GM15510 (cell line): ENCODE results near the gene RFX4.

Experiments used
- POLR2A ChIP-seq: IDR thresholded peaks from 3 replicates; pipeline ENCODE4 v1.6.1; 2011; ENCODE audit warnings: borderline replicate concordance; ENCODE audit not compliant: insufficient read length; ENCODE audit errors: extremely low read depth

The RFX4 gene

DNA sequence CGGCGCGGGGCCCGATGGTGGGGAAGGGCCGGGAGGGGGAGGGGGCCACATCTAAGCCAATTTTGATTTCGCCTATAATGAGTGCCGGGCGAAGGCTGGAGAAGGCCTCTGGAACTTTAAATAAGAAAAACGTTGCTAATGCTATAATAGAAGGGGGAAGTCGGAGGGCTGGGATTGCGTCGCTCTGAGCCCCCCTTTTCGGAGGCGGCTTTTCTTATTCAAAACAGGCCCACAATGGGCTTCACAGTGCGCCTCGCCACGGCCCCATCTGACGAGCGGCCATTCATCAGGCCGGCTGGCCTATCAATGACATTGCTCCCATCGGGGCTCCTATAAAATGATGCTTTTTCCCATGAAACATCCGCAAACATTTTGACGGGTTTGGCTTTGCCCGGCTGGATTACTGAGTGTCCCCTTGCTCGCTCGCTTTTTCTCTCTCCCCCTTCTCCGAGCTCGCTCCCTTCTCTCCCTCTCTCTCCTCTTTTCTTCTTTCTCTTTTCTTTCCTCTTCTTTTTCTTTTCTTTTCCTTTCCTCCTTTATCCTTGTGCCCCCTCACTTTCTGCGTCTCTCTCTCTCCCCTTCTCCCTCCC, at the start of gene RFX4:
Gene RFX4, plus strand, starts transcription at position 364 of the 590 bp plus-strand sequence. CDS start 317 bp downstream, outside the sequence.
- no peak for TF ChIP-seq POLR2A

DNA sequence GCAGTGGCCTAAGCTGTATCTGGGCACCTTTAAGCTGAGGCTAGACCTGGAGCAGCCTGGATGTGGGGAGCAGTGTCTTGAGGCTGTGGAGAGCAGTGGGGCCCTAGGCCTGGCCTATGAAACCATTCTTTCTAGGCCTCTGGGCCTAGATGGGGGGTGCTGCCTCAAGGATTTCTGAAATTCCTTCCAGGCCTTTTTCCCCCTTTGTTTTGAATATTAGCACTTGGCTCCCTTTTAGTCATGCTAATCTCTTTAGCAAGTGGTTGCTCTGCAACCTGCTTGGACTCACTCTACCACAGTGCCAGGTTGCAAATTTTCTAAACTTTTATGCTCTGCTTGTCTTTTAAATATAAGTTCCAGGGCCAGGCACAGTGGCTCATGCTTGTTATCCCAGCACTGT, 41.6 kb upstream of the RFX4 start:
- TF ChIP-seq POLR2A: no peak

DNA sequence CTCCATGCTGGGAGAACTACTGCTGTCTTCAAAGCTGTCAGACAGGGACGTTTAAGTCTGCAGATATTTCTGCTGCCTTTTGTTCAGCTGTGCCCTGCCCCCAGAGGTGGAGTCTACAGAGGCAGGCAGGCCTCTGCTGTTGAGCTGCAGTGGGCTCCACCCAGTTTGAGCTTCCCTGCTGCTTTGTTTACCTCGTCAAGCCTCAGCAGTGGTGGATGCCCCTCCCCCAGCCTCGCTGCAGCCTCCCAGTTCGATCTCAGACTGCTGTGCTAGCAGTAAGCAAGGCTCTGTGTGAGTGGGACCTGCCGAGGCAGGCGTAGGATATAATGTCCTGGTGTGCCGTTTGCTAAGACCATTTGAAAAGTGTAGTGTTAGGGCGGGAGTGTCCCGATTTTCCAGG, 31.4 kb upstream of the RFX4 start:
- TF ChIP-seq POLR2A: no peak

DNA sequence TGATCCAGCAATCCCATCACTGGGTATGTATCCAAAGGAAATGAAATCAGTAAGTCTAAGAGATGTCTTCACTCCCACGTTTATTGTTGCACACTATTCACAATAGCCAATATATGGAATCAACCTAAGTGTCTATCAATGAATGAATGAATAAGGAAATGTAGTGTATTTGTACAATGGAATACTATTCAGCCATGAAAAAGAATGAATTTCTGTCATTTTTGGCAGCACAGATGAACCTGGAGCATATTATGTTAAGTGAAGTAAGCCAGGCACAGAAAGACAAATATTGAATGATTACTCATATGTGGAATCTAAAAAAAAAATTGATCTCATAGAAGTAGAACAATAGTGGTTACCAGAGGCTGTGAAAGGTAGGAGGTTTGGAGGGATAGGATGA, 30.6 kb upstream of the RFX4 start:
- no peak for TF ChIP-seq POLR2A

DNA sequence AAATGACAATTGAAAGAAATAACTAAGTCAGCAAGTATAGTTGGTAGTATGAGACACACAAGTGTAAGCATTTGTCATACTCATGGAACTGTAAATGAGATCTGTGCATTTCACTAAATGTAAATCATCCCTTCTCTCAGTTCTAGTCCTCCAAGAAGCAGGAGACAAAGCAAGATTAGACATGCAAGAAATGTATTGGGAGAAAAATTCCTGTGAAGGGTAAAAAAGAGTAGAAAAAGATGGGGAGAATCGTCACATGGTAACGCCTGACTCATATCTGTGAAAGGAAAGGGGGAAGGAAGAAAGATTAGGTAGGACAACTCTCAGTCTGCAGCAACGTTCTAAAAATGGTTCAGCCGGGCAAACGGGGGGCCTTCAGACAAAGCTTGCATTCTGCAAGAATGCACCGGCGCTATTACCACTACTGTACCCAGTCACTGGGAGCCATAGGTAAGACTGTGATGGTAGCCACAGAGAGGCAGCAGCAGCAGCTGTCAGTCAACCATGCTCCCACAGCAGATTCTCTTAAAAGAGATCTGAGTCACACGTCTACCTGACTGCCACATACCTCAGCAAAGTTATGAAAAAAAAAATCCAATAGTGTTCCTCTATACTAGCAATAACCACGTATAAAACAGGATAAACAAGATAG, 18.0 kb upstream of the RFX4 start:
- no peak for TF ChIP-seq POLR2A

DNA sequence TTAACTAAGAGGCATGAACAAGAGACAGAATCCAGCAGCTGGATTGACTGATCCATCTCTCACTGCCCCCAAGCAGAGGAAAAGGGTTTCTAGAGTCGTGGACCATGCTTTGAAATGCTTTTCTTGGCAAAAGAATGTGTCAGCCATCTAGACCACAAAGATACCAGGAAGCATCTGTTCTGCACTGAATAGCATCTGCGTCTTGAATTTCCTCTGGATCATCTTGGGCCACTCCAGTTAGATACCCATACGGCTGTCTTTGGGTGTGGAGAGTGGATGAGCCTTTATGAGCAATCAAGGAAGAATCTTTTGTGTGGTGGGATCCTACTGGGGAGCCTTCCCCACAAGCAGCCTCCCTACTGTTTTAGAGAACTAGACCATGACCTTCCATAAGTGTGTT, 16.0 kb upstream of the RFX4 start:
- TF ChIP-seq POLR2A: no peak

DNA sequence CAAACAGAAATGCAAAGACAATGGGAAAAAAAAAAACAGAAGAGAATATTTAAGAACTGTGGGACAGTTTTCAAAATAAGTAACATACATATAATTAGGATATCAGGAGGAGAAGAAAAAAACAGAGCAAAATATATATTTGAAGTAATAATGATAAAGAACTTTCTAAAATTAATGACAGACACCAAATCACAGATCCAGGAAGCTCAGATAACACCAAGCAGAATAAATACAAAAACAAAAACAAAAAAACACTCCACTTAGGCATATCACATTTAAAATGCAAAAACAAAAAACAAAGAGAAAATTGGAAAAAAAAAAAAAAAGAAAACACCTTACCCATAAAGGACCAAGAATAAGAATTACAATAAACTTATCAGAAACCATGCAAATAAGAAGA, 9.6 kb upstream of the RFX4 start:
- TF ChIP-seq POLR2A: no peak

DNA sequence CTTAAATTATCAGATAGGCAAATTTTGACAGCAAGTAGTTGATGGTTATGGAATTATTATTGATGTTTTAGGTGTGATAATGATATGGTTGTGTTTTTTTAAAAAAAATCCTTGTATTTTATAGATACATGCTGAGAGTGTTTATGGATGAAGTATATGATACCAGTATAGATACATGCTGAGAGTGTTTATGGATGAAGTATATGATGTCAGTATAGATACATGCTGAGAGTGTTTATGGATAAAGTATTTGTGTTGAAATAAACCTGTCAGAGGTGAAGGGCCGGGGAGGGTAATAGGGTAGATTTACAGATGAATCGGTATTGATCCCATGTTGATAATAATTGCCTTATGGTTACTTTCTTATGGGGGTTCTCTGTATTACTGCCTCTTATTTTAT, 6.0 kb upstream of the RFX4 start:
- TF ChIP-seq POLR2A: no peak

DNA sequence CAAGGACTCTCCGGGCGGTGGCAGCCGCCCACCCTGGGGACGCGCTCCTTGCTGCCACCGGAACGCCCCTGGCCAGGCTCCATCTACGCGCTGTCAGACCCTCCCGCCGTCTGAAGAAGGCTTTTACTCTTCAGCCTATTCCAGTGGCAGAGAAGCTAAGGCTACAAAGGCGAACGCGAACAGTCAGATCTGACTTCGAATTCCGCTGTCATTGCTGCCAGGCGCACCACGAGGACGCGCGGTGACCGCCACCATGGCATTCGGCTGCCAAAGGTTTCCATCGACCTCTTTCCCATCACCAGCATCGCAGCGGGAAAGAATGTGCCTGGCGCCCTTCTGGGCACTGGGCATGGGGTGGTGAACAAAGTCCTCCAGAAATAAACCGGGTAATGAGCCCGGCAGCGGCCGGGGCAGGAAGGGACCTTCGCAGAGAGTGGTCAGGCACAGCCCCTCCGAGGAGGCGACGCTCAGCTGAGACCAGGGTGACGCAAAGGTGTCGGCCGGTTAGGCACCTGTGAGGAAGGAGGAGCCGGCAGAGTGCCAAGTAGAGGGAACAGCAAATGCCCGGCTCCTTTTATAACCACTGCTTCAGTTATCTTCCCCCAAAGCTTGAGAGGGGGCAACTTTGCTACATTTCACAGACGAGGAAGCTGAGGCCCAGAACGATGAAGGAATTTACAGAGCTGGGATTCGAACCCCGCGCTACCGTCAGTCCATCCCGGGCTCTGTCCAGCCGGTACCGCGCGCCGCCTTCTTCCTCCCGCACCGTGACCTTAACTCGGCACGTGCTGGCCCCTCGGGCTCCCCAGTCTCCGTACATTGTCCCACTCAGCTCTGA, 1.9 kb upstream of the RFX4 start:
- no peak for TF ChIP-seq POLR2A

DNA sequence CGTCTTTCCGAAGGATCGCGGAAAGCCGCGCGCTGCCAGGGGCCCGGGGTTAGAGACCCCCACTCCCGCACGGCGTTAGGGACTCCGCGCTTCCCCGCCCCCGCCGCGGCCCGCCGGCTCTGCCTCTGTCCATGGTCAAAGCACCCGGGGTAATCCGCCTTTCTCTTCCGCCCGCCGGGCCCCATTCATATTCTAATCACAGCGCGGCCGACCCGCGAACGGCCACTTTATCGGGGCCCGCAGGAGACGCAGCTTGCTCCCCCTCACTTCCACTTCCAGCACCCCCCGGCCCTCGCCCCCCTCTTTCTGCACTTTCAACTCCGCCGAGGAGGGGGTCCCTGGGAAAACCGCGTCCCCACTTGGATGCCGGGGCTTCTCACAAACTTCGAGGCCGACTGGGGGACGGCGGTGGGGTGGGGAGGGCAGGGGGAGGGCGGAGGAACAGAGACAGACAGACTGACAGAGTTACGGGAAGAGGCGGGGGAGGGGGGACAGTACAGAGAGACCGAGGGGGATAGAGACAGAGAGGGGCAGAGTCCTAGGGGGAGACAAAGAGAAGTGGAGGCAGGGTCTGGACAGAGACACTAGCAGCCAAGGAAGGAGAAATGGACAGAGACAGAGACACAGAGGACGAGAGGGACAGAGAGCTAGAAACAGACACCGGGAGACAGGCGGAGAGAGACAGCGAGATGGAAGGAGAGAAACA, 1.1 kb upstream of the RFX4 start:
- TF ChIP-seq POLR2A: no peak

DNA sequence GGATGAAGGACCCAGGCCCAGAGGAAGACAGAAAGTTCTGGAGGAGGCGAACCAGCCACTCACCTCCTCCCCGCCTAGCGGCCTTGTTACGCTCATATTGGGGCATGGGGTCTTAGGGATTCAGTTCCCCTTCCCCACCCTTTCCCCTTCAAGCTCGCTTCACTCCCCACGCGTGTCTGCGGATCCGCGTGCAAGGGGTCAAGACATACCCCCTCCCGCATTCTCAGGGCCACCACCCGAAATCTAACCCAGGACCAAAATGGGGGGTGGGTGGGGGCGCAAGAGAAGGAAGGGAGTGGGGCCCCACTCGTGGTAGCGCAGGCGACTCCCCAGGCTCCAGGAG, 584 bp upstream of the RFX4 start:
- TF ChIP-seq POLR2A: no peak

DNA sequence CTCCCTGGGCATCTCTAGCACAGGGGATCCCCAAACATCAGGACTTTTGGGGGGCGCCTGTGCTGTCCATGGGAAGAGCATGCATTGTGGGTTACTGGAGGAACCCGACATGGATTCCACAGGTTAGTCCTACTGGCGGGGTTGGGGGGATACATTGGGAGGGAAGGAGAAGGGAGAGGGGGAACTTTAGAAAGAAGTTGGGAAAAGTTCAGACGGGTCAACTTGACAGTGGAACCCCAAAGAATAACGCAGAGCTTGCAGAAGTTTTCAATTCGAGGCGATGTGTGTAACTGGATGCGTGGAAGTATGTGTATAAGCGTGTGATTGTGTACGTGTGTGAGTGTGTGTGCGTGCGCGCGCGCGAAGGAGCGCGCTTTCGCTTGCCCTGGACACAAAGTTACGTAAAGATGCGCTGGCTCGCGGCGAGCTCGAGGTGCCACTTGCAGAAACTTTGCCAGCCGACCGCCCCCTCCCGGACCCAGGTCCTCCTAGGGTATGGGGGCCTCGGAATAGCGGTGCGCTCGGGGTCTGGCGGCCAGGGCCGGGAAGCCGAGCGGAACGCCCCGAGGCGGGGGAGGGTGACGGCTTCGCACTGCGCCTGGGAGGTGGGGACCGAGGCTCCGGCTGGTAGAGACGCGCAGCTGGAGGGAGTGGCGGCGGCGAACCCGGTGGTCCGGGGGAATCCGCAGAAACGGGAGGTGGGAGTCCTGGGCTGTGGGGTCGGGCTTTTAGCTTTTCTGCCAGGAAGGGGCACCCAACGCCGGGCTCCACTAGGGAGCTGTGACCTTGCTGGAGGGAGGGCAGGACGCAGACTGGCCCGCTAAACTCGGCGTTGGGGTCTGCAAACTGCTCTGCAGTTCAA, 669 bp downstream of the RFX4 start:
- no peak for TF ChIP-seq POLR2A

DNA sequence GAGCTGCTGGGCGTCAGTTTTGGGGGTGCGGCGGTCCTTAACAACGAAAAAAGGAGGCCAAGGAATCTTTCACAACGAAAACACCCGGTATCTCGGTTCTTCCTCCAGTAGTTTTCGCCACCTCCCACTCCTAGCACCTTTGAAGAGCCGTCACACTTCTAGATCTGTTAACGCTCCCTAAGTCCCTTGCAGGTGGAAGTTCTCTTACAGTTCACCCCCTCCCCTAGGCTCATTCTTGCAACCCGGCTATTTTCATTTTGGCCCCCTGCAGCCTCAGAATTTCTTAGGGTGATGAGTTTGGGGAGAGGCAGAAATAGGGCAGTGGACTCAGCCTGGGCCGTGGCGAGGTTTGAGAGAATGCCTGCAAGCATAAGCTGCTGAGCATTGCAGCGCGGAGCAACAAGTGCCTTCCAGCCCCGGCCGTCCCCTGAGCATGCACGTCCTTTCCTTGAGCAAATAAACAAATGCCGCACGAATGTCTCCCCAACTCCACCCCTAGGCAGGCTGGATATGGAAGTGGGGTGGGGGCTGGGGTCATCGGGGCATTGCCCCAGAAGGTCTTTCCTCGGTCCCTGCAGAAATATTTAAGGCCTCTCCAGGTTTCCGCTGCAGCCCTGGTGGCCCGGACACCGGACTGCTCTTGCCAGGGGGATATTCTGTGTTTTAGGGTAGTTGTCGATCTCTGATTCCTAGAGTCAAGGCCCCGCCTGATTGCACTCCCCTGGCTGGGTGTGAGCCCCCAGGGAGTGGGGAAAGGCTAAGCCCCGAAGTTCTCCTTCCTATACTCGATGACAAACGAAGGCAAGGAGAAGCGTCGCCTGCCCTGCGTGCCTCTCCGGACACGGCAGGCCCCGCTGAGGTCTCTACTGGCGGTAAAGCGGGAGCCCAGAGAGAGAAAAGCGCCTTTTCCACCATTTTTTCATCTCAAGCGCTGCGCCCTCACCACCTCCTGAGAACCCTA, 1.6 kb downstream of the RFX4 start:
- no peak for TF ChIP-seq POLR2A
